H1 (cell line): ENCODE results near the gene ZSWIM6. TPM values are rescaled to one million over a fixed set of nuclear protein-coding genes. Genes with fewer than 3 reads are reported as not detected.

Experiments used
- CTCF ChIA-PET: fragments of 300-600 bp; sonication (Branson Sonifier 250); formaldehyde crosslinking; loops from one replicate; lab custom pipeline; 2021; ENCODE audit not compliant: partially characterized antibody; lab: Charles Lee
- POLR2A ChIA-PET: fragments of 300-600 bp; sonication (Branson Sonifier 250); formaldehyde crosslinking; loops from one replicate; lab custom pipeline; 2021; ENCODE audit warnings: inconsistent platforms; ENCODE audit not compliant: partially characterized antibody; lab: Charles Lee
- DNase-seq, 2 experiments: peaks; one replicate each; pipeline versions ENCODE4 v3.0.0 to v3.0.0-alpha.2; 2010 to 2022; ENCODE audit warnings: low spot score in 2 of 2, low read depth in 1 of 2, mixed read lengths in 1 of 2
- FAIRE-seq: peaks from 2 replicates; lab custom pipeline; 2011; peaks lifted over from hg19 to GRCh38; lab: Jason Lieb, UNC
- H2AFZ ChIP-seq: 2 replicates; pipeline ENCODE4 v1.8.1; 2012; ENCODE audit warnings: low read length, inconsistent platforms
- H2AK5ac ChIP-seq: 2 replicates; pipeline ENCODE4 v1.6.1; 2013; ENCODE audit warnings: low read depth, low read length
- H2BK120ac ChIP-seq: replicated peaks from 2 replicates; pipeline ENCODE3; 2013; ENCODE audit warnings: low read depth, low read length, inconsistent platforms
- H2BK12ac ChIP-seq: 2 replicates; pipeline ENCODE4 v1.6.1; 2013; ENCODE audit warnings: low read depth, low read length
- H2BK15ac ChIP-seq: 2 replicates; pipeline ENCODE4 v1.6.1; 2013; ENCODE audit warnings: low read length
- H2BK20ac ChIP-seq: 2 replicates; pipeline ENCODE4 v1.6.1; 2013; ENCODE audit warnings: low read length
- H2BK5ac ChIP-seq: 2 replicates; pipeline ENCODE4 v1.6.1; 2013; ENCODE audit warnings: low read depth, low read length
- H3K14ac ChIP-seq: 2 replicates; pipeline ENCODE4 v1.6.1; 2013; ENCODE audit warnings: inconsistent platforms; ENCODE audit not compliant: insufficient read length
- H3K18ac ChIP-seq: 2 replicates; pipeline ENCODE4 v1.6.1; 2013; ENCODE audit warnings: low read length; ENCODE audit errors: extremely low read depth
- H3K23ac ChIP-seq: 2 replicates; pipeline ENCODE4 v1.6.1; 2013; ENCODE audit warnings: inconsistent platforms; ENCODE audit not compliant: insufficient read length
- H3K23me2 ChIP-seq: 2 replicates; pipeline ENCODE4 v1.6.1; 2013; ENCODE audit warnings: low read depth, low read length
- H3K27ac ChIP-seq: 2 replicates; pipeline ENCODE4 v1.6.1; 2011; ENCODE audit warnings: low read depth, low read length, inconsistent platforms
- H3K27me3 ChIP-seq, 4 experiments: replicated peaks in 1 of 4; 1 replicate in 1 of 4; 2 replicates in 3 of 4; pipeline versions ENCODE4 v1.6.1 to v1.8.1; 2011 to 2013; ENCODE audit warnings: low read length in 3 of 4, mild to moderate bottlenecking in 3 of 4, inconsistent platforms in 2 of 4, mixed read lengths in 2 of 4, moderate library complexity in 1 of 4; ENCODE audit not compliant: control insufficient read depth in 3 of 4, insufficient read depth in 3 of 4; ENCODE audit errors: extremely low read depth in 1 of 4
- H3K36me3 ChIP-seq, 4 experiments: 2 replicates each; pipeline versions ENCODE4 v1.6.1 to v1.8.1; 2011 to 2013; ENCODE audit warnings: mild to moderate bottlenecking in 4 of 4, low read length in 3 of 4, moderate library complexity in 2 of 4, control low read depth in 1 of 4, inconsistent platforms in 1 of 4; ENCODE audit not compliant: insufficient read depth in 4 of 4, control insufficient read depth in 2 of 4
- H3K4ac ChIP-seq: replicated peaks from 2 replicates; pipeline ENCODE3; 2013; ENCODE audit warnings: low read length, low read depth, mixed read lengths, inconsistent platforms; ENCODE audit not compliant: insufficient read length
- H3K4me1 ChIP-seq, 4 experiments: replicated peaks in 1 of 4; 1 replicate in 1 of 4; 2 replicates in 3 of 4; pipeline versions ENCODE4 v1.6.1 to v1.8.1; 2011 to 2013; ENCODE audit warnings: low read length in 3 of 4, inconsistent platforms in 2 of 4, mixed read lengths in 1 of 4; ENCODE audit not compliant: insufficient read depth in 4 of 4, control insufficient read depth in 3 of 4
- H3K4me2 ChIP-seq, 2 experiments: 2 replicates each; pipeline versions ENCODE4 v1.6.1 to v1.8.1; 2011 to 2013; ENCODE audit warnings: low read depth in 2 of 2, low read length in 2 of 2, control low read depth in 1 of 2, inconsistent platforms in 1 of 2, mild to moderate bottlenecking in 1 of 2; ENCODE audit not compliant: insufficient read depth in 1 of 2
- H3K4me3 ChIP-seq, 4 experiments: fragments of 200-600, 300-600 bp in 1 of 4; sonication (generic), shearing (Covaris generic), sonication (Bioruptor Twin) in 1 of 4; 2 replicates each; pipeline versions ENCODE4 v1.5.1 to v1.8.1; 2011 to 2016; ENCODE audit warnings: low read length in 4 of 4, low read depth in 3 of 4, control low read depth in 2 of 4, inconsistent platforms in 2 of 4, mild to moderate bottlenecking in 2 of 4, mixed read lengths in 1 of 4, moderate library complexity in 1 of 4; ENCODE audit not compliant: insufficient read depth in 2 of 4; ENCODE audit errors: extremely low read depth in 1 of 4
- H3K56ac ChIP-seq: replicated peaks from 2 replicates; pipeline ENCODE3; 2013; ENCODE audit warnings: low read depth, mild to moderate bottlenecking, mixed read lengths, low read length, inconsistent platforms; ENCODE audit not compliant: insufficient read length
- H3K79me1 ChIP-seq: 2 replicates; pipeline ENCODE4 v1.6.1; 2013; ENCODE audit warnings: low read depth, low read length, control low read depth
- H3K79me2 ChIP-seq, 2 experiments: 2 replicates each; pipeline versions ENCODE4 v1.6.1 to v1.8.1; 2012 to 2013; ENCODE audit warnings: low read length in 2 of 2, mild to moderate bottlenecking in 2 of 2, inconsistent platforms in 1 of 2; ENCODE audit not compliant: insufficient read depth in 2 of 2, control insufficient read depth in 1 of 2
- H3K9ac ChIP-seq, 4 experiments: replicated peaks in 1 of 4; 1 replicate in 1 of 4; 2 replicates in 3 of 4; pipeline versions ENCODE4 v1.6.1 to v1.8.1; 2011 to 2013; ENCODE audit warnings: low read depth in 3 of 4, low read length in 3 of 4, control low read depth in 2 of 4, mild to moderate bottlenecking in 2 of 4, moderate library complexity in 2 of 4, inconsistent platforms in 1 of 4; ENCODE audit errors: extremely low read depth in 1 of 4
- H3K9me3 ChIP-seq, 2 experiments: 2 replicates each; pipeline versions ENCODE4 v1.6.1 to v1.8.1; 2012 to 2013; ENCODE audit warnings: mild to moderate bottlenecking in 2 of 2, moderate library complexity in 2 of 2, control low read depth in 1 of 2, inconsistent platforms in 1 of 2, low read depth in 1 of 2, low read length in 1 of 2, mixed read lengths in 1 of 2; ENCODE audit not compliant: insufficient read depth in 2 of 2
- H4K20me1 ChIP-seq, 2 experiments: replicated peaks in 1 of 2; 2 replicates each; pipeline versions ENCODE3 to v1.8.1; 2011 to 2013; ENCODE audit warnings: inconsistent platforms in 2 of 2, low read length in 2 of 2, mild to moderate bottlenecking in 1 of 2; ENCODE audit not compliant: insufficient read depth in 2 of 2, control insufficient read depth in 1 of 2
- H4K5ac ChIP-seq: 2 replicates; pipeline ENCODE4 v1.6.1; 2013; ENCODE audit warnings: low read length, low read depth, mixed read lengths, inconsistent platforms; ENCODE audit not compliant: insufficient read length
- H4K8ac ChIP-seq: 2 replicates; pipeline ENCODE4 v1.8.0; 2013; ENCODE audit warnings: mild to moderate bottlenecking, moderate library complexity, low read length, inconsistent platforms; ENCODE audit not compliant: insufficient read depth; ENCODE audit errors: extremely low read depth
- H4K91ac ChIP-seq: replicated peaks from 2 replicates; pipeline ENCODE3; 2013; ENCODE audit warnings: low read length, mixed read lengths, inconsistent platforms; ENCODE audit not compliant: insufficient read length
- CEBPB ChIP-seq: IDR thresholded peaks from 2 replicates; pipeline ENCODE4 v1.6.1; 2012; ENCODE audit warnings: low read depth, low read length
- CTCF ChIP-seq, 3 experiments: IDR thresholded peaks; 1 replicate in 2 of 3; 2 replicates in 1 of 3; pipeline versions ENCODE4 v1.5.1 to v1.6.1; 2011; ENCODE audit warnings: low read length in 3 of 3, mild to moderate bottlenecking in 3 of 3, inconsistent platforms in 2 of 3, low read depth in 1 of 3, moderate library complexity in 1 of 3; ENCODE audit not compliant: insufficient read depth in 1 of 3; ENCODE audit errors: control extremely low read depth in 1 of 3
- E2F6 ChIP-seq: IDR thresholded peaks from 2 replicates; pipeline ENCODE4 v1.6.1; 2012; ENCODE audit warnings: inconsistent platforms
- EGR1 ChIP-seq: IDR thresholded peaks from 2 replicates; pipeline ENCODE4 v1.6.1; 2011; ENCODE audit warnings: low read depth, low read length, borderline replicate concordance
- KDM5A ChIP-seq: fragments of 200-600 bp; IDR thresholded peaks from 2 replicates; pipeline ENCODE4 v1.7.1; 2012; ENCODE audit warnings: mild to moderate bottlenecking, low read length, inconsistent platforms, mixed read lengths
- RFX5 ChIP-seq: IDR thresholded peaks from 2 replicates; pipeline ENCODE4 v1.6.1; 2011; ENCODE audit warnings: low read depth, low read length, improper control_type of control experiment, borderline replicate concordance
- SIN3A ChIP-seq, 2 experiments: IDR thresholded peaks in 1 of 2; conservative IDR thresholded peaks in 1 of 2; 2 replicates each; pipeline ENCODE4 v1.6.1; 2011 to 2012; ENCODE audit warnings: low read length in 2 of 2, improper control_type of control experiment in 1 of 2, low read depth in 1 of 2, mild to moderate bottlenecking in 1 of 2
- SIRT6 ChIP-seq: IDR thresholded peaks from one replicate; pipeline ENCODE4 v1.7.1; 2012; ENCODE audit warnings: low read length, inconsistent platforms
- TAF7 ChIP-seq: optimal IDR thresholded peaks from 2 replicates; pipeline ENCODE3; 2011; ENCODE audit warnings: low read depth, mild to moderate bottlenecking, inconsistent platforms, low read length, moderate library complexity, borderline replicate concordance
- TEAD4 ChIP-seq: IDR thresholded peaks from 2 replicates; pipeline ENCODE4 v1.6.1; 2012; ENCODE audit warnings: low read depth, low read length, inconsistent platforms, mixed read lengths
- ZNF274 ChIP-seq: IDR thresholded peaks from 2 replicates; pipeline ENCODE4 v1.7.0; 2012; ENCODE audit warnings: low read length, borderline replicate concordance; ENCODE audit errors: extremely low read depth
- WGBS, 2 experiments: shearing (Covaris generic) in 1 of 2; methylation state at CpG; one replicate each; pipeline versions ENCODE4 v1.1.6 to v1.1.7; 2013 to 2015; ENCODE audit warnings: low lambda C conversion rate in 2 of 2, mixed read lengths in 2 of 2, inconsistent platforms in 1 of 2, low coverage in 1 of 2, missing lambda C conversion rate in 1 of 2; ENCODE audit not compliant: insufficient replicate concordance in 2 of 2, insufficient coverage in 1 of 2, insufficient read length in 1 of 2; ENCODE audit errors: extremely low coverage in 1 of 2, missing lambda C conversion rate in 1 of 2; 5-methylcytosine and 5-hydroxymethylcytosine counted together
- polyA plus RNA-seq, 7 experiments: library from polyadenylated mRNA; depleted of rRNA in 3 of 7; stranded (reverse) in 5 of 7; unstranded in 2 of 7; fragments of >200 nt in 5 of 7; fragments of 200-250 nt in 2 of 7; gene quantifications; 1 replicate in 5 of 7; 2 replicates in 1 of 7; 4 replicates in 1 of 7; pipeline versions ENCODE4 v1.2.1 to v1.2.3, GENCODE V29; 2011 to 2013; ENCODE audit warnings: missing spikeins in 2 of 7, mixed read lengths in 2 of 7
- total RNA-seq: library from RNA; stranded (reverse); fragmentation: NEBNext Ultra II Directional; extraction: Animal tissue kit (Norgen Biotek cat#: 25700); gene quantifications from 2 replicates; pipeline ENCODE4 v1.2.1, GENCODE V29; 2021

ZSWIM6 gene
- total and polyA plus RNA-seq, 2 of the 8 experiments (the other 6 are each of a cell fraction or from before 2014, with no cell fraction given), result 7.9 to 12.4 TPM

- H2AK5ac ChIP-seq, result no peak overlapping the region
- H4K91ac ChIP-seq, result no peak overlapping the region
- no peaks in the 10 kb centered on the region for H3K9me3 ChIP-seq
- H3K23ac ChIP-seq, result no peak overlapping the region
- peaks cover 0 to 4% (median 0%) of the 10 kb centered on the region in 4 experiments; a peak in 2 of 7 replicates for H3K4me1 ChIP-seq
- no peak overlapping the region for H3K4me2 ChIP-seq
- H2BK20ac ChIP-seq, result no peak overlapping the region
- FAIRE-seq, result no peak
- H2BK120ac ChIP-seq, result no peak overlapping the region
- H2BK12ac ChIP-seq, result no peak overlapping the region
- no peak overlapping the region for H3K4ac ChIP-seq
- no peak overlapping the region for H3K27ac ChIP-seq
- no peak overlapping the region for H3K4me3 ChIP-seq
- peaks cover 0 to 6% of the 10 kb centered on the region in 2 experiments; a peak in 2 of 4 replicates for H3K79me2 ChIP-seq
- H3K27me3 ChIP-seq, result no peaks in the 10 kb centered on the region
- CTCF ChIA-PET, result no interaction called here
- DNase-seq, result no peak
- no peaks in the 10 kb centered on the region for H4K20me1 ChIP-seq
- POLR2A ChIA-PET, result no interaction called here
- WGBS, 2 experiments, result 97% methylated on average over 3 of the region's 3 CpGs; no CpG with 5 or more reads in 1 of the 2 experiments
- no peaks in the 10 kb centered on the region for H3K23me2 ChIP-seq
- H3K18ac ChIP-seq, result no peak overlapping the region
- no peak overlapping the region for H3K9ac ChIP-seq
- H4K5ac ChIP-seq, result no peak overlapping the region
- no peaks in the 10 kb centered on the region for H3K36me3 ChIP-seq
- H3K79me1 ChIP-seq, result no peaks in the 10 kb centered on the region
- H4K8ac ChIP-seq, result no peak overlapping the region
- no peak overlapping the region for H2BK15ac ChIP-seq
- H3K14ac ChIP-seq, result no peak overlapping the region
- no peak overlapping the region for H3K56ac ChIP-seq
- H2AFZ ChIP-seq, result no peak overlapping the region
- no peak overlapping the region for H2BK5ac ChIP-seq
- TF ChIP-seq RFX5, result no peak
- TF ChIP-seq KDM5A, result no peak
- no peak for TF ChIP-seq CEBPB
- no peak for TF ChIP-seq EGR1
- no peak for TF ChIP-seq SIN3A (conservative IDR thresholded peaks at IDR 0.05 in 1 of 2, IDR thresholded peaks at IDR 0.05 in 1 of 2; ENCODE audit: low read depth in 1 of 2, low read length in 2 of 2)
- no peak for TF ChIP-seq TAF7
- no peak for TF ChIP-seq SIRT6
- no peak for TF ChIP-seq E2F6
- TF ChIP-seq ZNF274, result no peak
- TF ChIP-seq TEAD4, result no peak
- TF ChIP-seq CTCF (IDR thresholded peaks at IDR 0.05; ENCODE audit: control extremely low read depth in 1 of 3, insufficient read depth in 1 of 3, low read depth in 1 of 3, low read length in 3 of 3), result no peak
Observed at GRCh38 chr5:61482980-61483379, 150.9 kb downstream of the ZSWIM6 start.
